Measurements from ENCODE around the gene CDH23.

The CDH23 gene

DNA sequence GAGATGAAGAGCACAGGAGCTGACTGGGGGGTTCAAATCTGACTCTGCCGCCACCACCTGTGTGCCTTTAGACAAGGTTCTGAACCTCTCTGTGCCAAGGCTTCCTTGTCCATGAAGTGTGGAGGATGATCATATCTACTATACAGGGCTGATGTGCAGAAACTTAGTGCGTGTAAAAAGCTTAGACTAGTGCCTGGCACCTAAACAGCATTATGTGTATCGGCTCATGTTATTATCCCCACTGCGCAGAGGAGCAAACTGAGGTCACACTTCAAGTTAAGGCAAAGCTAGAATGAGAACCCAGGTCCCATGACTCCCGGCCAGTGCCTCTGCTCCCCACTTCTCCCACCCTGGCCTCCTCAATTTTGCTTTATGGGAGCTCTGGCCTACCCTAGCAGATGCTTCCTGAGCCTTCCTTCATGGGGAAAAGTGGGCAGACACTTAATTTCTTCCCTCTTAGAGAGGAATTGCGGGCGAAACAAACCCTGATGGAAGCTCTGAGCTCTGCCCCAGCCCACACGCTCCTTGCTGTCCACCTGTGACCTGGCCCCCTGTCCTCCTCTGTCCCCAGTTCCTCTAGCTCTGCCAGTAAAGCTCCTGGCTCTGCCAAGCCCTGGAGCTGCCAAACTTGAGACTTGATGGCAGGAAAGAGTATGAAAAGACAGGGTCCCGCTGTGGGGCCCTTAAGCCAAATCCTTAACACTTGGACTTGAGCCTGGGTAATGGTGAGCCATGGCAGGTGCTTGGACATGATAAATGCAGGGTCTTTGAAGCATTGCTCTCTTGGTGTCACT is 71.0 kb downstream of the CDH23 start:
- no peak for DNase-seq

DNA sequence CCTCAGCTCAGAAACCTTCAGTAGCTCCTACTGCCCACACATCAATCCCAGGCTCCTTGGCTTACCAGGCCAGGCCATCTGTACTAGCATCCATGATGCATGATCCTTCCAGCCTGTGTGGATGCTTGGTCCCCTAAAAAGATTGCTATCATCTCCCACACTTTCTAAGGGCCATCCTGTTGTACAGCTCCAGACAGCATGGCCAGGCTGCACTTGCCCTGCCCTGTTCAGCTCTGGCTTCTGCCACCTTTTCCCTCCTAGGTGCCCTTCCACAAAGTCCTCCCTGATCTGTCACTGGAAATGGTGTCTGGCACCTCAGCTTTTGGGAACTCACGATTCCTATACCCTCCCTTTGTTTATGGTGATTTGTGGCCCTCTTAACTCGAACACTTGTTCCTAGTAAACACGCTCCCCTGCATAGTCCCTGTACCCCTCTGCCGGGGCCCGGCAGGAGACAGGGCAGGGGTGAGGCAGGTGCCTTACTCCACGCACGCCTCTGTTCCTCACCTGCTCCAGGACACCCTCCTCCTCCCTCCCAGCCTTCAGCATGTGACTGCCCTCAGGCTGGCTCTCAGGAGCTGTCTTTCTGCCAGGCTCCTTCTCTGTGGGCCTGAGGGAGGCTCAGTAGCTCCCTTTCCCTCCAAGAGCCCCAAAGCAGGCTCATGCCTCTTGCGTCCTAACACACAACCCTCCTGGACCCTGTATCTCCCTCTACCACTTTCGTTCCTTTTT is 71.8 kb downstream of the CDH23 start:
- no peak for DNase-seq

DNA sequence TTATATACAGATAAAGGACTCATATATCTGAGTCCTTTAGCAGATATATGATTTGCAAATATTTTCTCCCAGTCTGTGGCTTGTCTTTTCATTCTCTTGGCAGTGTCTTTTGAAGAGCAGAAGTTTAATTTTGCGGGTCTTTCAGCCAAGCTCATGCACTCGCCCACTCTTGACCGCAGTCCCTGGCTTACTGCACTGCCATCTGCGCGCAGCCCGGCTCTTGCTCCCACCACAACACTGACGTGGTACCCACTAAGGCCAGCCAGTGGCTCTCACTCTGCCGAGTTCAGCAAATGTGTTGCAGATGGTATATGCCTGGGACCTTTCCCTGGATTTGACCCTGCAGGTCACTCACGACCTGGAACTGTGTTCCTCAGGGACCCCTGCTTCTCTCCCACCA is 74.3 kb downstream of the CDH23 start:
- DNase-seq, result no peak

DNA sequence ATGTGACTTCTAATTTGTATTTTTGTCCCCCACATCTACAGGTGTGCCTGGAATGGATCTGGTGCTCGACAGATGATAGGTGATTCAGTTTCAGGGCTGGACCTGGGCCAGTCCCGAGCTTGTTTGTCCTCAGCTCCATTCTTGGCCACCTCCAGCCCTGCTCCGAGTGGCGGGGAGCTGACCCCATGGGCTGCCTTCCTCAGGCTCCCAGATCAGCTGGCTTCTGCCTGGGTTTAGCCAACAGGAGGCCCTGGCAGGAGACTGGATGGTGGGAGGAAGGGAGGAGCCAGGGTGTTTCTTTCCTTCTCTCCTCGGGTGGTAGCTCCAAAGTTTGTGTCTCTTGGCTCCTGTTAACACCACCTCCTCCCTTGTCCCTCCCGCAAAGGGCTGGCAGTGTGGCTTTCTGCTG is 75.2 kb downstream of the CDH23 start:
- no peak for DNase-seq

DNA sequence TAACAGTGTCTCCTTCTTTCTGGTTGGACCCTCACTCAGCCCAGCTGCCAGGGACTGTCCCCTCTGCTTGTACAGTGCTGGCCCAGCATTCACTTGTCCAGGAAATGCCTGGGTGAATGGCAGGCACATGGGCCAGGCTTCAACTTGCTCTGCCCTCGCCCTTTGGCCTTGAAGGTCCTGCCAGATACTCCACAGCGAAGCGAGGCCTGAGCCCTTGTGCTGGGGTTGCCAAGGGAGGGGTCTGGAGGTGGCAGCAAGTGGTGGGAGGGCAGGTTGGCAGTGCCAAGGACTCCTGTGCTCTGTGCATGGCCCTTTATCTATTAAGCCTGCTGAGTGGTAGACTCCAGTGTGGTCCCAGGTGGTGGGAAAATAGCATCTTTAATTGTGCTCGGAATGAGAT is 75.7 kb downstream of the CDH23 start:
- no peak for DNase-seq

DNA sequence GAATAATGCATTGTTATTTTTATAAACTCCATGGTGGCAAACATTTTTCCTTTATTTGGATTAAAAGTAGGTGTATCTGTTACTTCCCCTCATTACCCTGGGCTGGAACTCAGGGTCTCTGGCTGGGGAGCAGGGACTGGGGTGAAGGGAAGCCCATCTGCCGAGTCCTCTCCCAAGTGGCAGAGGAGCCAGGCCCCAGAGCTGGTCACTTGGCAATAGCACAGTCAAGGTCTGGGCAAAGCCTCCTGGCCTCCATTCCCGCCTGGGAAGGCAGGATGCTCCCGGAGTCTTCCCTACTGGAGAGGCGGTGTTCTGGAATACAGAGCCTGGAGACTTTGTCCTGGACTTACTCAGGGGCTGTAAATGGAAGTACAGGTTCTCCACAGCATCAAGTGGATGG is 76.2 kb downstream of the CDH23 start:
- DNase-seq, result no peak

DNA sequence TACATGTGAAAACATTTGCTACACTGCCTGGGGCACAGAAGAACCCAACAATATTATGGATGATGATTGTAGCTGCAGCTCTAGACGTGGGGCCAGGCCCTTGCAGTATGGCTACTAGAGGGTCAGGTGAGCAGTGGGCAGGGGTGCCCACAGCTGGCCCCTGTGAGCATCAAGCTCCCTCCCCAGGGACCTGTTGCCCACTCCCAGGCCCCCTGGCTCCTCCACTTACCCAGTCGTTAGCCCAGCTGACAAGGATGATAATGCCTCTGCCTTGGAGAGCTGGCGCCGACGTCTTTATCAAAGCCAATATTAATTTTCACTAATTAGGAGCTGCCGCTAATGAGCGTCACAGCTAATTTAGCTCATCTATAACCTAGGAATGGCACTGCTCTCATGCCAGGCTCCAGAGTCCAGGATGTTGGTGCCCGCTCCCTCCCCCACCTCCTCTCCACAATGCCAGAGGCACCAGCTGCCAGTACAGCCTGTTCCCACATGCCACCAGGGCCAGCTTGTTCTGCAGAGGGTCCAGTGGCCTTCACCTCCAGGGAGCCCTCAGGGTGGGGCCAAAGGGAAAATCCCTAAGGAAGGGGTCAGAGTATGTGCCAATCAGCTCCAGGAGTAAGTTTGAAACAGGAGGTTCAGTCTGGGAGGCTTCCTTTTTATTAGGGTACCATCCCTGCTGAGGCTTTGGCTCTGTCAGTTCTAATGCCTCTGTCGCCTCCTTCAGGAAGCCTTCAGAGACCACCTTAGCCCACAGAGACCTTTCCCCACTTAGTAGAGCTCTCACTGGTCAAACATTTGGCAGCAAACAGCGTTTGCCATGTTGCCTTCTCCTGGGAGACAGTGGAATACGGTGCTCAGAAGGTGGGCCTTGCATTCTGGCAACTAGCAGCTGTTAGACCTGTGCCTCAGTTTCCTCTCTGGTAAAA is 77.2 kb downstream of the CDH23 start:
- DNase-seq, result no peak

DNA sequence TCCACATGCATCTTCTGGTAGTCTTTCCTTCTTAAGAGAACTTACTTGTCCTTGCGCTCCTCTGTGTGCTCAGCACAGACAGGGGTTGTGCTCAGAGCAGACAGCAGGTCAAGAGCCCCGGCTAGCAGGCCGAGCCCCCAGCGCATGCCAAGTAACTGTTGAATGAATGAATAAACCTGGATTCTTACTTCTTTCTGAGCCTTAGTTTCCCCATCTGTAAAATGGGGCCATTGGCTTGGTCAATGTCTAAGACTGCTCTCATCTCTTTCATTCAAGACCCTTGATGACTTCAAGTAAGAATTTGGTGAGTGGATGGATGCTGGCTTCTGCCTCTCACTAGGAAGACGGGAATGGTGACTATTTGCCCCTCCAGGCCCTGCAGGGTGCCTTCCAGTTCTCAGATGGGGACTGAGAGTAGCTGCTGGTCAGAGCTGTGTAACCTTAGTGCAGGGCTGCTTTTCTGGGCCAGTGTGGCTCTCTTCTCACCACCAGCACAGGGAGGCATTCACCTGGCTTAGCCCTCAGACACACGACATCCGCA is 78.1 kb downstream of the CDH23 start:
- no peak for DNase-seq

DNA sequence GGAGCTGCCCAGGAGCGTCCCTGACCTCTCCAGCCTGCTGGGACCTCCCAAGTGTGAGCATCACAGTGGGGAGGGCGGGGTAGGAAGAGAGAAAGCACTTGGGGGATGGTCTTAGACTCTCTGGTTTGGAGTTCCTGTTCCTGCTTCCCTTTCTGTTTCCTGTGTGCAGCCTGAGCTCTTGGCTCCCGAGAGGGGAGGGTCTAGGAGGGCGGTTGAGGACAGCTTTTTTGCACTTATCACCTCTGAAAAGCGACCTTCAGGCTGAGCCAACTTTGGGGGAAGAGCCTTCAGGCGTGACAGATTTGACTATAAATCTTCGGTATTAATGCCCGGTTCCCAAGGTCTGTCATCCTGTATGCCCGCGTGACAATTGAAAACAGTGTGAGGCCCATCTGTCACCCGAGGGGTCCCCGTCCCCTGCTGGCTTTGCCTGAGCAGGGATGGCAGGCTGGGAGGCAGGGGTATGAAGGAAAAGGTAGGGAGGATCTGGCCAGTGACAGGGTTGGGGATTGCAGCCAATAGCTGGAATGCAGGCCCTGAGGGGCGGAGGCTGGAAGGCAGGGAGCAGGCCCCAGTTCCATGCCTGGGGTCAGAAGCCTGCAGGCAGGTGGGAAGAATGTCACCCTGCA is 78.6 kb downstream of the CDH23 start:
- DNase-seq, result no peak

DNA sequence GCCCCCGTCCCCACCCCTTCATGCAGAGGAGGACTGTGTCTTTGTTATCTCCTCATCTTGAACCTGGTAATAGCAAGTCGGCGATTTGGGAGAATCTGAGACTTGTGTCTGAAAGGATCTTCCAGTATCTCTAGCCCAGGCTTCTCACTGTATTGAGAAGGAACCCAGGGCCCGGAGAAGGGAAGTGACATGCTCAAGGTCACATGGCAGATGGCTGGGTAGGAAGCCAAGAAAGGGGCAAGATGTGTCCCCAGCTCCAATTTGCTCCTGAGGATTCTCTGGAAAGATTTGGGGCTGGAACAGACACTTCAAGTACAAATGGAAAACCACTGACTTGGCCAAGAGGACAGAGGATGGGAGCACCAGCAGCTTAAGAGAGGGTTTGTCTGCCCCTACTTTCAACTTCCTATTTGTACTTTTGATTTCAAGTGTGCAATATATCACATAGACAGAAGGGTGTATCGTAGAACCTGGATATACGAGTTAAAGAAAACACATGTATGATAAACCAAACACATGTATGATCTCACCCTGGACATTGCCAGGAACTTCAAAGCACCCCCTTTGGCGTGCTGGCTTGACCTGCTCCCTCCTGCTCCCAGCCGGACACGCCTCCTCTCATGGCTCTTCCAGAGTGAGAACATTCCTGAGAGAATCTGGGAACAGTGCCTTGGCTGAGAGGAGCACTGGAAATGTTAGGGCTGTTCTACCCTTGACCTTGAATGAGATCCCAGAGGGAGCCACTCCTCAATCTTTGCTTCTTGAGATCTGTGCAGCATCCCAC is 79.7 kb downstream of the CDH23 start:
- DNase-seq, result no peak

DNA sequence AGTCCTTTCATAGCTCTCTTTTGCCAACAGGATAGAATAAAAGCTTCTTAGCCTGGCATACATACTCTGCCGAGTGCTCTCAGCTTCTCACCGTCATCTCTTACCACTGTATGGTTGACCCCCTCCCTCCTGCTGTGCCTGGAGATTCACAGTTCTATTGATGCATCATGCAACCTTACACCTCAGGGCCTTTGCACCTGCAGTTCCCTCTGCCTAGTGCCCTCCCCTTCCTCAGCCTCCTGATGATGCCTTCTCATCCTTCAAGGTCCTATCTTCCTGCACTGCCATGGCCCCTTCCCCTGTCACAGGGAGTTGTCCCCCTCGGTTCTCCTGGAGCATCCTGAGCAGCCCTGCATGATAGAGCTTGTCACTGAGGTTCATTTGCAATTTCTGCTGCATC is 81.5 kb downstream of the CDH23 start:
- no peak for DNase-seq

DNA sequence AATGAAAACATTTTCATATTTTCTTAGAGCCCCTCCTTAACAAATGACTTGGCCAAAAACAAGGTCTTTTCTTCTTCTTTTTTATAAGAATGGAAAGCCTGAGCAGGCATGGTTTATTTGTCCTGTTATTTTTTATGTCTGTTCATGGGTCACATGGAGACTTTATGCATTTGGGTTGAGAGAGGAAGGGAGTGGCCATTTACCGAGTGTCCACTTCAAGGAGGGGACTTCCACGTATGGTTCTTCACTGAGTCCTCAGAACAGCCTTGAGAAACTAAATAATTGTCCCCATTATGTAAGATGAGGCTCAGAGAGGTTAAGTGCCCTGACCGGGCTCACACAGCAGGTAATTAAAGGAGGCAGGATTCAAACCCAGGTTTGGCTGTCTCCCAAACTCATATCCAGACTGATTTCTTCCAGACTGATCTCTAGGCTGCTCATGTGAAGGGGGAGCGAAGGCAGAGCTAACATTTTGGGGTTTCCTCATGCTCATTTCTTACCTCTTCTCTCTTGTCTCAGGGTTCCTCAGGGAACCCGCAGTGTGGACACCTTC is 82.2 kb downstream of the CDH23 start:
- no peak for DNase-seq

DNA sequence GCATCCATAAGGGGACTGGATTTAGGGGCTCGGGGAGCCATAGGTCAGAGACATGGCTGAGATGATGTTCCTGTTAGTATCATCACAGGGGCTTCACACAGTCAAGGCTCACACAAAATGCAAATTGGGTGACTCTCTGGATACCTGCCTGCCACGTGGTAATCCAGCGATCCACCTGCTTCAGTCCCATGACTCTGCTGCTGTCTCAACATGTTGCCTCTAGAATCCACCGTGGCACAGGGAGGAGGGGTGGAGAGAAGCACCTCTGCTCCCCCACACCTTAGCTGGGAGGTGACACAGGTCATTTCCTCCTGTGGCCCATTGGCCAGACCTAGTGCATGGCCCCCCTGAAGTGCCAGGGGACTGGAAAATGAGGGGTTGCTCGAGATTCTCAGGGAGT is 83.1 kb downstream of the CDH23 start:
- DNase-seq, result no peak

DNA sequence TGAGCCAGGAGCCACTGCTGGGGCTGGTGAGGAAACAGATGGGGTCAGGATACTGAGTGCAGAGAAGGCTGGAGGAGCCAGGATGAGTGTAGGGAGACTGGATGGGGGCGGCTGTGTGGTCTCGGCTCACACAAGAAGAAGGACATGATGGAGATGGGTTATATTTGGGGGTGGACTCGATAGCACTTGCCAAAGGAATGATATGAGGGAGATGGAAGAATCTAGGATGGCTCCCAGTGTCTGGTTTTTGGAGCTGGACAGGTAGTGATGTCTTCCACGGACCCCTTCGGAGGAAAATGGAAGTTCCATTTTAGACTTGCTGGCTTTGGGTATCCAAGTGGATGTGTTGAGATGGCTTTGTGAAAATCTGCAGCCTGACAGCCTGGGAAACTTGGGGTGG is 83.9 kb downstream of the CDH23 start:
- no peak for DNase-seq

DNA sequence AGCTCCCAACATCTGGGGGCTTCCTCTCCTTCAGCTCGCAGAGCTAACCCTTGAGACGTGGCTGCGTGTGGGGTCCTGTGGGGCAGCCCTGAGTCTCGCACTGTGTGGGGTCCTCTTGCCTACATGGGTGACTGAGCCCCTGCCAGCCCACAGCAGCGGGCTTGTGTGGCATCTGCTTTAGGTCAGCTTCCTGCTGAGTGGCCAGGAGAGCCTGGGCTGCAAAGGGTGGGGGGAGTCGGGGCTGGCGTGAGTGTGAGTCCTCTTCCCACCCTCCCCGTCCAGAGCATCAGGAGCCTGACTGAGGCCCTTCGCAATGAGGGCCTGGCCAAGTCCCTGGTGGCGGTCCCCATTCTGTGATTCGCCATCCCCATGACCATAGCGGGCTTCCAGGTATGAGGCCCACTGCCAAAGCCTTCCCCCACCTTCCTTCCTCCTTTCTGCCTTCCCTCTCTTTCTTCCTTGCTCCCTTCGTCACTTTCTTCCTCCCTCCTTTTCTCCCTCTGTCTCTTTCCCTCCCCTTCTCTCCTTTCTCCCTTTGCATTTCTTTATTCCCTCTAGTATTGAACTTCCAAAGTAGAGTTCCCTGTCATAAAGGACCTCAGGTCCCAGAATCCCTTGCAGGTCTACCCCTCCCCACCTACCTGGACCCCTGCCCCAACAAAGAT is 85.2 kb downstream of the CDH23 start:
- DNase-seq, result no peak

DNA sequence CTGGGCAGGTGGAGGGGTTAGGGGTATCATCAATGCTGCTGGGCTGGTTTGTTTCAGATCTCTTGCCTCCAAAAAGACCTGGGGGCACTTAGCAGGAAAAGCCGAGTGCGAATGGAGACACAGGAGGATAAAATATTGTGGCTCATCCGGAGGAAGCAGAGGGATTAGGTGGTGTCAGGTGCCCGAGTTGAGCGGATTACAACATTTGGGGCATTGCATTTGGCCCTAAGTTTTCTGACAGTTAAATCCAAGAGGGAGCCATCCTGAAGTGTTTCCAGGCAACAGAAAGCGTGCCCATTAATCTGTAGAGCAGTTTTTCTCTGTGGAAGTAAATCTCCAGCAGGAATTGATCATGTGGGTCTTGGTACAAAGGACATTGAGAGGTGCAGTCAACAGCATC is 85.9 kb downstream of the CDH23 start:
- DNase-seq, result no peak

DNA sequence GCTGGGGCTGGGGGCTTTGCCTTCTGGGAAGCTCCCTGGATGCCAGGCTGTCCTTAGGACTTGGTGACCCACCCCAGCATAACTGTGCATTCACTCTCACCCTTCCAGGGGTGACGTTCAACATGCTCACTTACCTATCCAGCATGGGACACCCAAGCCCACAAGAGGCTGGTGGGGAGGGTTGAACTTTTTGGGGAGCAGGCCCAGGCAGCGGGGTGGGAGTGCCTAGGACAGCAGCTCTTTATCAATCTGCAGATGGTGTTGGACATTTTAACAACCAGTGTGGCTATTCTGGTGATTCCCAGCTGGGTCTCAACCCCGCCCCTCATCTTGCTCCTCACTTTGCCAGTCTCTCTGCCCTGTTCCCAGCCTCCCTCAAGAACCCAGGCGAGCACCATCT is 86.4 kb downstream of the CDH23 start:
- DNase-seq, result no peak

DNA sequence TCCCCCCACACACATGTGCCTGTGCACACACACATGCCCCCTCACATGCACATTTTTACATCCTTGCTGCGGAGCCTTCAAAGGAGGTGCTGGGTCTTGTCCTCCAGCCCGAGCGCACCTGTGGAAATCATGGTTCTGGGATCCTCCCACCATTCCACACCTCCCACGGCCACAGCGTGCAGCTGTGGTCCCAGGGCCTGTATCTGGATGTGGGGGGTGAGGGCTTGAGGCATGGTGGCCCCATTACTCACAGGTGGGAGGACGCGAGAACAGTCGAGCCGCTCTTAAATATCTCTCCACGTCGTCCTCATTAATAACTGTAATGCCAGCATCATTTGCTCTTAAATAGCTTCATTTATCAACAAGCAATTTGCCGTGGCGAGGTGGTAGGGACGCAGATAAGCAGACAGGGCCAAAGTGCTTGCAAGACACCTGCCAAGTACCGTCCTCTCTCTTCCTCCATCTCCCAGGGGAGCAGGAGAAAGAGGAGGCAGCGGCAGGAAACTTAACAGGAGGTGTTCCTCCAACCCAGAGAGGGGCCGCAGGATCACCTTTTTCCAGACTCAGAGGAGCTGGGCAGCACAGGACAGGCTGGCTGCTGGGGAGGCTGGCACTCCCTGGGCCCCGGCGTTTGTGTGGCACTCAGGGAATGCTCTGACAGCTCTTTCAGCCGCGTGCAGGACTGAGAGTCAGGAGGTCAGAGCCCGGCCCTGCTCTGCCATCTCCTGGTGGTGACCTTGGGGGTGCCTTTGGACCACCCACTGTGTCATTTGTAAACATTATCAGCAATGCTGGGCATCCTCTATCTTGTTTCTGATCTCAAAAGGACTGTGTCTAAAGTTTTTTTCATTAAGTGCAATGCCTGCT is 87.4 kb downstream of the CDH23 start:
- DNase-seq, result no peak

DNA sequence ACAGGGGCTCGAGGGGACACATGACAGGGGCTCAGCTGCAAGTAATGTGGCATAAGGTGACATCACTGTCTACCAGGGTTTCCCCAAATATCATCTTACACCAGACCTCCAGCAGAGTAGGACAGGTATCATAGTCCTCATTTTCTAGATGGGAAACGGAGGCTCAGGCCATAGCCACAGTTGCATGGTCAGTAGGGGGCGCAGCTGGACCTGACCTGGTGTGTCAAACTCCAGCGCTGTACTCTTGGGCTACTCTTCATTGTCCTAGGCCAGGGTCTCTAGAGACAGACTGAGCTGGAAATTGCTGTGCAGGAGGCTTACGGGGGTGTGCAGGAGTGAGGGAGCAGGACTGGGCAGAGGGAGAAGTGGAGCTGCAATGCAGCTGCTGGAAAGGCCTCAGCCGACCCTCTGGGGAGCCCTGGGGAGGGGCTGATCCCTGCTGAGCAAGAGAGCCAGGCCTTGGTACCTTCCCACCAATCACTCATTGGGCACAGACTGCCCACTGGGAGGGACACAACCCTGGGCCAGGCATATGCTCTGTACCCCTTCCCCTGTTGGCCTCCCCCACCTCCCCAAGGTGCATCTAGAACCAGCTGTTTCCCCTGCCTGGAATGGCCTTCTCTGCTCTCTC is 89.9 kb downstream of the CDH23 start:
- DNase-seq, result no peak
